IMR-90 (cell line): Measurements from ENCODE around the gene GP9. TPM values are rescaled to one million over a fixed set of nuclear protein-coding genes. Genes with fewer than 3 reads are reported as not detected.

Experiments used
- ATAC-seq: fragments of 200-7000 bp; cut with Tn5 transposase; 2 replicates; pipeline ENCODE4 v1.9.1; 2020; ENCODE audit warnings: low read depth, mild to moderate bottlenecking, moderate library complexity
- BruUV-seq: library from RNA; stranded (reverse); fragments of 400-500 nt; replicated peaks from 2 replicates; lab custom pipeline; 2021; lab: Mats Ljungman, UMichigan
- CTCF ChIA-PET: fragments of 300-600 bp; formaldehyde crosslinking; extraction: SDS; loops from one replicate; lab custom pipeline; 2021; ENCODE audit warnings: antibody characterized with exemption; lab: Yijun Ruan, JAX
- POLR2A ChIA-PET: fragments of 300-600 bp; sonication (Branson Sonifier 250); formaldehyde crosslinking; loops from one replicate; lab custom pipeline; 2022; ENCODE audit warnings: antibody characterized with exemption; ENCODE audit not compliant: unreplicated experiment; lab: Charles Lee
- DNase-seq: peaks from one replicate; pipeline ENCODE4 v3.0.0; 2013
- H2AFZ ChIP-seq: replicated peaks from 2 replicates; pipeline ENCODE3; 2013; ENCODE audit warnings: low read length, mild to moderate bottlenecking; ENCODE audit not compliant: poor library complexity
- H2AK5ac ChIP-seq: 2 replicates; pipeline ENCODE4 v1.6.1; 2013; ENCODE audit warnings: low read depth, low read length, inconsistent platforms
- H2AK9ac ChIP-seq: replicated peaks from 2 replicates; pipeline ENCODE3; 2013; ENCODE audit warnings: mild to moderate bottlenecking, low read depth, low read length, moderate library complexity; ENCODE audit not compliant: poor library complexity
- H2BK120ac ChIP-seq: 2 replicates; pipeline ENCODE4 v1.6.1; 2013; ENCODE audit warnings: low read depth, low read length, inconsistent platforms
- H2BK15ac ChIP-seq: 3 replicates; pipeline ENCODE4 v1.6.1; 2013; ENCODE audit warnings: low read depth, low read length, inconsistent platforms
- H2BK20ac ChIP-seq: 2 replicates; pipeline ENCODE4 v1.6.1; 2013; ENCODE audit warnings: low read depth, mild to moderate bottlenecking, inconsistent platforms, low read length, moderate library complexity
- H2BK5ac ChIP-seq: 2 replicates; pipeline ENCODE4 v1.6.1; 2013; ENCODE audit warnings: mild to moderate bottlenecking, low read depth, low read length, inconsistent platforms; ENCODE audit not compliant: poor library complexity, severe bottlenecking
- H3K14ac ChIP-seq: replicated peaks from 2 replicates; pipeline ENCODE4 v1.6.1; 2013; ENCODE audit warnings: low read depth, low read length, inconsistent platforms
- H3K18ac ChIP-seq: 2 replicates; pipeline ENCODE4 v1.6.1; 2013; ENCODE audit warnings: low read depth, low read length, control low read depth
- H3K23ac ChIP-seq: 2 replicates; pipeline ENCODE4 v1.6.1; 2013; ENCODE audit warnings: low read depth, low read length, inconsistent platforms
- H3K27ac ChIP-seq: 2 replicates; pipeline ENCODE4 v1.5.1; 2013; ENCODE audit warnings: mild to moderate bottlenecking, control low read depth, low read length; ENCODE audit not compliant: insufficient read depth
- H3K27me3 ChIP-seq: 2 replicates; pipeline ENCODE4 v1.6.1; 2013; ENCODE audit warnings: low read length; ENCODE audit not compliant: control insufficient read depth, insufficient read depth
- H3K36me3 ChIP-seq: 2 replicates; pipeline ENCODE4 v1.6.1; 2013; ENCODE audit warnings: low read length, mixed read lengths; ENCODE audit not compliant: control insufficient read depth, insufficient read depth
- H3K4ac ChIP-seq: 2 replicates; pipeline ENCODE4 v1.6.1; 2013; ENCODE audit warnings: low read depth, low read length, inconsistent platforms
- H3K4me1 ChIP-seq: 2 replicates; pipeline ENCODE4 v1.6.1; 2013; ENCODE audit warnings: low read length, mixed read lengths; ENCODE audit not compliant: control insufficient read depth, insufficient read depth
- H3K4me2 ChIP-seq: 2 replicates; pipeline ENCODE4 v1.6.1; 2013; ENCODE audit warnings: low read depth, mild to moderate bottlenecking, control low read depth, low read length, moderate library complexity
- H3K4me3 ChIP-seq: 2 replicates; pipeline ENCODE4 v1.5.1; 2013; ENCODE audit warnings: low read depth, mild to moderate bottlenecking, control low read depth, low read length, moderate library complexity; ENCODE audit not compliant: insufficient read depth
- H3K56ac ChIP-seq: 2 replicates; pipeline ENCODE4 v1.6.1; 2013; ENCODE audit warnings: low read length, inconsistent platforms; ENCODE audit not compliant: insufficient read depth; ENCODE audit errors: extremely low read depth
- H3K79me1 ChIP-seq, 2 experiments: 2 replicates each; pipeline ENCODE4 v1.6.1; 2013; ENCODE audit warnings: low read length in 2 of 2, inconsistent platforms in 1 of 2, low read depth in 1 of 2
- H3K9ac ChIP-seq: 2 replicates; pipeline ENCODE4 v1.6.1; 2013; ENCODE audit warnings: low read depth, low read length, control low read depth
- H3K9me1 ChIP-seq: 2 replicates; pipeline ENCODE4 v1.6.1; 2013; ENCODE audit warnings: low read length, inconsistent platforms; ENCODE audit not compliant: insufficient read depth
- H3K9me3 ChIP-seq: 2 replicates; pipeline ENCODE4 v1.6.1; 2013; ENCODE audit warnings: low read length; ENCODE audit not compliant: control insufficient read depth, insufficient read depth
- H4K20me1 ChIP-seq: 2 replicates; pipeline ENCODE4 v1.6.1; 2013; ENCODE audit warnings: low read length, inconsistent platforms; ENCODE audit not compliant: insufficient read depth
- H4K5ac ChIP-seq: 2 replicates; pipeline ENCODE4 v1.6.1; 2013; ENCODE audit warnings: mild to moderate bottlenecking, low read depth, low read length, control low read depth
- H4K8ac ChIP-seq, 2 experiments: 2 replicates each; pipeline ENCODE4 v1.6.1; 2013; ENCODE audit warnings: low read depth in 2 of 2, low read length in 2 of 2, control low read depth in 1 of 2, inconsistent platforms in 1 of 2
- H4K91ac ChIP-seq: 2 replicates; pipeline ENCODE4 v1.6.1; 2013; ENCODE audit warnings: low read depth, low read length, inconsistent platforms; ENCODE audit not compliant: insufficient read depth
- BHLHE40 ChIP-seq: fragments of 150-350 bp; IDR thresholded peaks from 2 replicates; pipeline ENCODE4 v1.6.1; 2016; ENCODE audit warnings: mild to moderate bottlenecking, low read depth, low read length
- CEBPB ChIP-seq: IDR thresholded peaks from 2 replicates; pipeline ENCODE4 v1.6.1; 2012; ENCODE audit warnings: low read depth, low read length, improper control_type of control experiment
- CHD1 ChIP-seq: IDR thresholded peaks from 2 replicates; pipeline ENCODE4 v1.6.1; 2012; ENCODE audit warnings: low read depth, low read length, improper control_type of control experiment
- FOS ChIP-seq: fragments of 150-350 bp; IDR thresholded peaks from 2 replicates; pipeline ENCODE4 v1.6.1; 2016; ENCODE audit warnings: low read depth, low read length
- MAFK ChIP-seq: IDR thresholded peaks from 2 replicates; pipeline ENCODE4 v1.6.1; 2012; ENCODE audit warnings: low read depth, low read length, improper control_type of control experiment
- MAZ ChIP-seq: IDR thresholded peaks from 2 replicates; pipeline ENCODE4 v1.6.1; 2012; ENCODE audit warnings: low read depth, mild to moderate bottlenecking, low read length, improper control_type of control experiment, moderate library complexity, borderline replicate concordance
- MXI1 ChIP-seq: IDR thresholded peaks from 2 replicates; pipeline ENCODE4 v1.6.1; 2012; ENCODE audit warnings: low read depth, mild to moderate bottlenecking, low read length, moderate library complexity, borderline replicate concordance
- NFE2L2 ChIP-seq: fragments of 150-350 bp; IDR thresholded peaks from 2 replicates; pipeline ENCODE4 v1.6.1; 2016; ENCODE audit warnings: low read depth, mild to moderate bottlenecking, low read length
- POLR2A ChIP-seq: IDR thresholded peaks from 2 replicates; pipeline ENCODE4 v1.6.1; 2012; ENCODE audit warnings: mild to moderate bottlenecking, low read depth, low read length
- RAD21 ChIP-seq: IDR thresholded peaks from 2 replicates; pipeline ENCODE4 v1.6.1; 2012; ENCODE audit warnings: low read length, improper control_type of control experiment
- RCOR1 ChIP-seq: IDR thresholded peaks from 2 replicates; pipeline ENCODE4 v1.6.1; 2012; ENCODE audit warnings: mild to moderate bottlenecking, low read length, improper control_type of control experiment; ENCODE audit not compliant: insufficient replicate concordance
- RFX5 ChIP-seq: IDR thresholded peaks from 2 replicates; pipeline ENCODE4 v1.8.0; 2012; ENCODE audit warnings: low read depth, mild to moderate bottlenecking, low read length, moderate library complexity
- SMC3 ChIP-seq: fragments of 150-350 bp; IDR thresholded peaks from 2 replicates; pipeline ENCODE4 v1.6.1; 2016; ENCODE audit warnings: low read depth, mild to moderate bottlenecking, antibody characterized with exemption, low read length, moderate library complexity
- WGBS, 2 experiments: methylation state at CpG; one replicate each; pipeline versions ENCODE4 v1.1.5 to v1.1.7; 2013; ENCODE audit warnings: missing lambda C conversion rate in 2 of 2; ENCODE audit not compliant: insufficient read length in 1 of 2; ENCODE audit errors: extremely low coverage in 2 of 2; 5-methylcytosine and 5-hydroxymethylcytosine counted together
- dilution Hi-C: fragments of 300-500 bp; cut with HindIII; formaldehyde crosslinking; loops from one replicate; pipeline ENCODE4 v1.14.3; 2018; ENCODE audit warnings: low sequenced_read_pairs; ENCODE audit not compliant: unreplicated experiment
- in situ Hi-C: fragments of 300-500 bp; cut with MboI; formaldehyde crosslinking; loops from 3 replicates; pipeline ENCODE4 v1.14.3; 2019; ENCODE audit warnings: low sequenced_read_pairs, inconsistent platforms, mixed read lengths
- intact Hi-C: fragments of 100-400 bp; cut with micrococcal nuclease; formaldehyde crosslinking; loops from 2 replicates; pipeline ENCODE4 v1.10.0; 2022
- polyA plus RNA-seq, 3 experiments: library from polyadenylated mRNA; depleted of rRNA; stranded (reverse); fragments of >200 nt; gene quantifications; 2 replicates each; pipeline ENCODE4 v1.2.3, GENCODE V29; 2012; ENCODE audit warnings: low replicate concordance in 1 of 3
- total RNA-seq: library from RNA; depleted of rRNA; stranded (reverse); fragments of >200 nt; gene quantifications from 2 replicates; pipeline ENCODE4 v1.2.3, GENCODE V29; 2012
- TF ChIP-seq, protein P1 (sequence below): fragments of 150-350 bp; IDR thresholded peaks from 2 replicates; pipeline ENCODE4 v1.6.1; 2017; ENCODE audit warnings: mild to moderate bottlenecking, antibody characterized with exemption, low read length, low read depth
- TF ChIP-seq, protein P2 (sequence below): fragments of 150-350 bp; IDR thresholded peaks from 2 replicates; pipeline ENCODE4 v1.6.1; 2016; ENCODE audit warnings: low read depth, mild to moderate bottlenecking, low read length, moderate library complexity, borderline replicate concordance
- TF ChIP-seq, protein P3 (sequence below): conservative IDR thresholded peaks from 2 replicates; pipeline ENCODE4 v1.5.1; 2012; ENCODE audit warnings: mild to moderate bottlenecking, low read depth, low read length, improper control_type of control experiment

GP9 gene
- total and polyA plus RNA-seq, 2 of the 4 experiments (the other 2 are of a cell fraction), result not detected

DNA sequence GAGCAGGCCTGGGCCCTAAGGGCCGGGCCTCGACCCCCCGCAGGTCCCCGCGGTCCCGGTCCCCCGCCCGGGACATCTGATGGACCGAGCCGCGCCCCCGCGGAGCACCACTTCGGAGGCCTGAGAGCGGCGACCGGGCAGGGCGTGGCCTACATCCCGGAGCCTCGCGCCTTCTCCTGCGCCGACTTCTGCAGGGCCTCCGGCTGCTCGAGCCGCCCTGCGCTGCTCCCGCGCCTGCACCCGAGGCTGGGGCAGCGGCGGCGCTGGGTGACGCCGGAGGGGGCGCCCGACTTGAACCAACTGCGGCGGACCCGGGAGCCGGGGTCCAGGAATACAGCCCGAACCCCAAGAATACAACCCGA is 14.9 kb upstream of the GP9 start:
- Histone ChIP-seq H4K8ac (no peak overlapping the region), H2AFZ (peak overlapping the region; percentile 67), H3K27ac (no peak overlapping the region), H4K5ac (no peak overlapping the region), H3K9me1 (no peaks in the 10 kb centered on the region), H2BK20ac (no peak overlapping the region), H3K4me3 (no peak overlapping the region), H3K4ac (no peak overlapping the region), H4K91ac (no peak overlapping the region), H3K4me1 (no peaks in the 10 kb centered on the region), H3K27me3 (peaks cover 39% of the 10 kb centered on the region), H2BK15ac (no peak overlapping the region), H3K18ac (no peak overlapping the region), H4K20me1 (no peaks in the 10 kb centered on the region), H2BK5ac (no peak overlapping the region), H3K23ac (no peak overlapping the region), H3K9me3 (peaks cover 20% of the 10 kb centered on the region), H3K79me1 (no peaks in the 10 kb centered on the region), H3K36me3 (no peaks in the 10 kb centered on the region), H3K56ac (no peak overlapping the region), H3K14ac (no peak overlapping the region), H3K4me2 (no peak overlapping the region; the same call in 1 of the 2 replicates), H2BK120ac (no peak overlapping the region), H3K9ac (no peak overlapping the region), H2AK5ac (no peak overlapping the region), H2AK9ac (no peak overlapping the region)
- ChIA-PET POLR2A (no interaction called here), CTCF (interaction anchor here (0.9 kb wide), 1 partner anchor 18 kb away, joined by 3 read pairs; no protein-coding TSS in a partner anchor)
- dilution Hi-C loops, result no loop called here
- ATAC-seq, result peak; percentile 69
- intact Hi-C loops, result no loop called here
- no peak for DNase-seq
- no TSS peak for BruUV-seq
- in situ Hi-C loops, result no loop called here
- TF ChIP-seq SMC3, result no peak
- TF ChIP-seq, protein P1, sequence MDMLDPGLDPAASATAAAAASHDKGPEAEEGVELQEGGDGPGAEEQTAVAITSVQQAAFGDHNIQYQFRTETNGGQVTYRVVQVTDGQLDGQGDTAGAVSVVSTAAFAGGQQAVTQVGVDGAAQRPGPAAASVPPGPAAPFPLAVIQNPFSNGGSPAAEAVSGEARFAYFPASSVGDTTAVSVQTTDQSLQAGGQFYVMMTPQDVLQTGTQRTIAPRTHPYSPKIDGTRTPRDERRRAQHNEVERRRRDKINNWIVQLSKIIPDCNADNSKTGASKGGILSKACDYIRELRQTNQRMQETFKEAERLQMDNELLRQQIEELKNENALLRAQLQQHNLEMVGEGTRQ, result no peak
- TF ChIP-seq MAZ, result no peak
- no peak for TF ChIP-seq RCOR1
- TF ChIP-seq CEBPB, result no peak
- TF ChIP-seq NFE2L2, result no peak
- TF ChIP-seq MAFK, result no peak
- no peak for TF ChIP-seq RFX5
- TF ChIP-seq FOS, result no peak
- no peak for TF ChIP-seq RAD21
- TF ChIP-seq, protein P2, sequence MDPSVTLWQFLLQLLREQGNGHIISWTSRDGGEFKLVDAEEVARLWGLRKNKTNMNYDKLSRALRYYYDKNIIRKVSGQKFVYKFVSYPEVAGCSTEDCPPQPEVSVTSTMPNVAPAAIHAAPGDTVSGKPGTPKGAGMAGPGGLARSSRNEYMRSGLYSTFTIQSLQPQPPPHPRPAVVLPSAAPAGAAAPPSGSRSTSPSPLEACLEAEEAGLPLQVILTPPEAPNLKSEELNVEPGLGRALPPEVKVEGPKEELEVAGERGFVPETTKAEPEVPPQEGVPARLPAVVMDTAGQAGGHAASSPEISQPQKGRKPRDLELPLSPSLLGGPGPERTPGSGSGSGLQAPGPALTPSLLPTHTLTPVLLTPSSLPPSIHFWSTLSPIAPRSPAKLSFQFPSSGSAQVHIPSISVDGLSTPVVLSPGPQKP, result no peak
- TF ChIP-seq, protein P3, sequence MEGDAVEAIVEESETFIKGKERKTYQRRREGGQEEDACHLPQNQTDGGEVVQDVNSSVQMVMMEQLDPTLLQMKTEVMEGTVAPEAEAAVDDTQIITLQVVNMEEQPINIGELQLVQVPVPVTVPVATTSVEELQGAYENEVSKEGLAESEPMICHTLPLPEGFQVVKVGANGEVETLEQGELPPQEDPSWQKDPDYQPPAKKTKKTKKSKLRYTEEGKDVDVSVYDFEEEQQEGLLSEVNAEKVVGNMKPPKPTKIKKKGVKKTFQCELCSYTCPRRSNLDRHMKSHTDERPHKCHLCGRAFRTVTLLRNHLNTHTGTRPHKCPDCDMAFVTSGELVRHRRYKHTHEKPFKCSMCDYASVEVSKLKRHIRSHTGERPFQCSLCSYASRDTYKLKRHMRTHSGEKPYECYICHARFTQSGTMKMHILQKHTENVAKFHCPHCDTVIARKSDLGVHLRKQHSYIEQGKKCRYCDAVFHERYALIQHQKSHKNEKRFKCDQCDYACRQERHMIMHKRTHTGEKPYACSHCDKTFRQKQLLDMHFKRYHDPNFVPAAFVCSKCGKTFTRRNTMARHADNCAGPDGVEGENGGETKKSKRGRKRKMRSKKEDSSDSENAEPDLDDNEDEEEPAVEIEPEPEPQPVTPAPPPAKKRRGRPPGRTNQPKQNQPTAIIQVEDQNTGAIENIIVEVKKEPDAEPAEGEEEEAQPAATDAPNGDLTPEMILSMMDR, result no peak
- TF ChIP-seq CHD1, result no peak
- TF ChIP-seq POLR2A, result no peak
- no peak for TF ChIP-seq MXI1
- no peak for TF ChIP-seq BHLHE40
- 8% methylated on average over 34 of the region's 43 CpGs; no CpG with 5 or more reads in 1 of the 2 experiments for WGBS, 2 experiments
